A549 treated with CORT108297 at 1 μM for 4 hours (cell line): ENCODE results near the gene CBR3. TPM values are rescaled to one million over a fixed set of nuclear protein-coding genes. Genes with fewer than 3 reads are reported as not detected.

Source experiments
- total RNA-seq: library from RNA; stranded (reverse); fragments of 200-300 nt; extraction: Qiagen RNA extraction; gene quantifications from 5 replicates; pipeline ENCODE4 v1.2.3, GENCODE V29; 2022

The CBR3 gene
- total RNA-seq, result 10.7 to 15.9 TPM (median 14.2 TPM) in 5 replicates

GRCh38 chr21:36134803-36135390 lies at the start of gene CBR3:
Gene CBR3, plus strand, starts transcription at chr21:36135079. Its CDS starts 114 bp downstream, at chr21:36135193.

DNA sequence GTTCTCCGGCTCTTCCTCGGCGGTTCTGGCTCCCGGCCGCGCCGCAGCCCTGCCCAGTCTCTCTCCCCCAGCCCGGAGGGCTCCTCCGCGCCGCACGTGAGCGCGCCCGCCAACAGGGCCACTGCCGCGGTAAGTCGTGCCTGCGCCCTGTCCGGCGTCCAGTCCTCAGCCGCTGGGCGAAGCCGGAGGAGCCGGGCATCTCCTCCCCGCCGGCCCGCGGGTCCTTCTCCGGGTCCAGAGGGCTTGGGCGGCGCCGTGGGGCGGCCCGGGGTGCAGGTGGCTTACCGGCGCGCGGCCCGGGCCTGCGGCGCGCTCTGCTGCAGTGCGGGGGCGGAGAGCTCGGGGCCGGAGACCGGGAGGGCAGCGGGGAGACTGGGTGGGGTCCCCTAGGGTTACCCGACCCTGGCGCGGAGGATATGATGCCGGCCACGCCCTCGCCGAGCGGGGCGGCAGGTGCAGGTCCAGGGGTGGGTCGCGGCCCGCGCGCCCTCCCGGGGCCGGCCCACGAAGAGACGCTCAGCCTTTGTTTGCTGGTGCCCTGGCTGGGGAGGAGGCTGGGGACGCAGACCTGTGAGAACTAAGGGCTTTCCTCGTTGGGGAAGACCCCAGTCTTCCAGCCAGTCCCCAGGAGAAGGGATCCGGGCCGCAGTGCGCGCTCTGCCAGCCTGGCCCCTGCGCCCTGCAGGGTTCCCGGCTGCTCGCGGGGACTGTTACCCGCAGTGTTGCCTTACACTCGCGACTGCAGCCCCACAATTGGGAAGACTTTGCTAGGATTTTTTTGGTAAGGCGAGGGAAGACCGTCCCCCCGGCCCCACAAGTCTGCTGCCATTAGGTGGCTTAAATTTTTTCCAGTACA lies 22.2 kb downstream of the CBR3 start, which contains the start of gene DOP1B:
TSS of gene DOP1B (plus strand) at position 10 of the 856 bp plus-strand sequence. CDS start 7,910 bp downstream, outside the sequence.

Other genes with a start within 250 kb of the CBR3 start
- 10.6 to 12.8 TPM (median 11.6 TPM) in 5 replicates for gene SETD4, start 74.6 kb upstream of the CBR3 start, total RNA-seq
- 151 to 192 TPM (median 182 TPM) in 5 replicates for gene CBR1, start 65.1 kb upstream of the CBR3 start, total RNA-seq
- 3.2 to 6.0 TPM (median 4.6 TPM) in 5 replicates for gene DOP1B, start 21.7 kb downstream of the CBR3 start, total RNA-seq
- gene MORC3, start 185.1 kb downstream of the CBR3 start, total RNA-seq, result 5.6 to 12.1 TPM (median 7.0 TPM) in 5 replicates